ENCODE results near the gene HPCAL1. TPM values are rescaled to one million over a fixed set of nuclear protein-coding genes. Genes with fewer than 3 reads are reported as not detected.

Gene HPCAL1
- total RNA-seq, 1 donor from 2014 or later, result 3.7 TPM

- H3K27ac ChIP-seq, result no peak overlapping the region
- H3K4me2 ChIP-seq, result no peak overlapping the region
- Mint-ChIP-seq H3K27me3 (ENCODE audit: insufficient read depth, low read depth) (no peaks in the 10 kb centered on the region), H3K27ac (no peak overlapping the region), H3K4me1 (peaks cover 44% of the 10 kb centered on the region), H3K4me3 (no peak overlapping the region), H3K36me3 (no peaks in the 10 kb centered on the region), H3K9me3 (no peaks in the 10 kb centered on the region)
- H3K4me1 ChIP-seq, result peaks cover 14% of the 10 kb centered on the region
- H3K79me2 ChIP-seq (ENCODE audit: low read depth), result no peaks in the 10 kb centered on the region
- TF ChIP-seq EZH2 (IDR thresholded peaks at IDR 0.05) (no peak), CTCF (IDR thresholded peaks at IDR 0.05) (peak; percentile 5)
- H3K27me3 ChIP-seq, result no peaks in the 10 kb centered on the region
- H3K9me3 ChIP-seq (ENCODE audit: low read depth), result no peaks in the 10 kb centered on the region
- H4K20me1 ChIP-seq (ENCODE audit: low read depth), result no peaks in the 10 kb centered on the region
- no peak overlapping the region for H3K4me3 ChIP-seq
- H2AFZ ChIP-seq (replicated peaks), result no peak overlapping the region
- H3K9ac ChIP-seq, result no peak overlapping the region
- DNase-seq (ENCODE audit: low spot score), result no peak
- no peaks in the 10 kb centered on the region for H3K36me3 ChIP-seq
- no peaks in the 10 kb centered on the region for H3F3A ChIP-seq (ENCODE audit: low read depth)
Measured at GRCh38 chr2:10346929-10347561, 44.3 kb downstream of the HPCAL1 start.

GRCh38 chr2:10347562-10347948 is 44.9 kb downstream of the HPCAL1 start:
- no peaks in the 10 kb centered on the region for H3K36me3 ChIP-seq
- no peaks in the 10 kb centered on the region for H3F3A ChIP-seq (ENCODE audit: low read depth)
- no peaks in the 10 kb centered on the region for H3K9me3 ChIP-seq (ENCODE audit: low read depth)
- no peak overlapping the region for H3K4me2 ChIP-seq
- H3K27me3 ChIP-seq, result no peaks in the 10 kb centered on the region
- H3K27ac Mint-ChIP-seq, result no peak overlapping the region
- no peaks in the 10 kb centered on the region for H3K79me2 ChIP-seq (ENCODE audit: low read depth)
- H2AFZ ChIP-seq (replicated peaks), result no peak overlapping the region
- H3K27ac ChIP-seq, result no peak overlapping the region
- H3K4me1 ChIP-seq, result peaks cover 14% of the 10 kb centered on the region
- H3K9me3 Mint-ChIP-seq, result no peaks in the 10 kb centered on the region
- H3K4me3 Mint-ChIP-seq, result no peak overlapping the region
- no peaks in the 10 kb centered on the region for H3K27me3 Mint-ChIP-seq (ENCODE audit: insufficient read depth, low read depth)
- TF ChIP-seq EZH2phosphoT487 (IDR thresholded peaks at IDR 0.05) (no peak), EZH2 (IDR thresholded peaks at IDR 0.05) (no peak), CTCF (IDR thresholded peaks at IDR 0.05) (no peak)
- no peaks in the 10 kb centered on the region for H3K36me3 Mint-ChIP-seq
- no peak overlapping the region for H3K4me3 ChIP-seq
- H3K9ac ChIP-seq, result no peak overlapping the region
- peaks cover 44% of the 10 kb centered on the region for H3K4me1 Mint-ChIP-seq
- H4K20me1 ChIP-seq (ENCODE audit: low read depth), result no peaks in the 10 kb centered on the region
- DNase-seq (ENCODE audit: low spot score), result no peak

GRCh38 chr2:10348891-10349290 is 46.2 kb downstream of the HPCAL1 start:
- no peaks in the 10 kb centered on the region for H3K36me3 Mint-ChIP-seq
- Histone ChIP-seq H3K4me2 (no peak overlapping the region), H3K27me3 (no peaks in the 10 kb centered on the region), H3K27ac (no peak overlapping the region), H4K20me1 (ENCODE audit: low read depth) (no peaks in the 10 kb centered on the region), H3K4me3 (no peak overlapping the region), H3K36me3 (no peaks in the 10 kb centered on the region), H3K9me3 (ENCODE audit: low read depth) (no peaks in the 10 kb centered on the region), H3K79me2 (ENCODE audit: low read depth) (no peaks in the 10 kb centered on the region), H3K4me1 (peaks cover 14% of the 10 kb centered on the region), H2AFZ (replicated peaks) (no peak overlapping the region), H3F3A (ENCODE audit: low read depth) (no peaks in the 10 kb centered on the region), H3K9ac (no peak overlapping the region)
- H3K4me1 Mint-ChIP-seq, result peaks cover 33% of the 10 kb centered on the region
- no peaks in the 10 kb centered on the region for H3K27me3 Mint-ChIP-seq (ENCODE audit: insufficient read depth, low read depth)
- TF ChIP-seq EZH2phosphoT487 (IDR thresholded peaks at IDR 0.05) (no peak), EZH2 (IDR thresholded peaks at IDR 0.05) (no peak), CTCF (IDR thresholded peaks at IDR 0.05) (no peak)
- H3K9me3 Mint-ChIP-seq, result no peaks in the 10 kb centered on the region
- no peak for DNase-seq (ENCODE audit: low spot score)
- no peak overlapping the region for H3K27ac Mint-ChIP-seq
- no peak overlapping the region for H3K4me3 Mint-ChIP-seq

All from neural progenitor cell (in vitro differentiated cells).